ENCODE results near the gene MAP2. TPM values are rescaled to one million over a fixed set of nuclear protein-coding genes. Genes with fewer than 3 reads are reported as not detected.

The MAP2 gene
- polyA plus RNA-seq, 1 donor from 2014 or later: 3.4 TPM

DNA sequence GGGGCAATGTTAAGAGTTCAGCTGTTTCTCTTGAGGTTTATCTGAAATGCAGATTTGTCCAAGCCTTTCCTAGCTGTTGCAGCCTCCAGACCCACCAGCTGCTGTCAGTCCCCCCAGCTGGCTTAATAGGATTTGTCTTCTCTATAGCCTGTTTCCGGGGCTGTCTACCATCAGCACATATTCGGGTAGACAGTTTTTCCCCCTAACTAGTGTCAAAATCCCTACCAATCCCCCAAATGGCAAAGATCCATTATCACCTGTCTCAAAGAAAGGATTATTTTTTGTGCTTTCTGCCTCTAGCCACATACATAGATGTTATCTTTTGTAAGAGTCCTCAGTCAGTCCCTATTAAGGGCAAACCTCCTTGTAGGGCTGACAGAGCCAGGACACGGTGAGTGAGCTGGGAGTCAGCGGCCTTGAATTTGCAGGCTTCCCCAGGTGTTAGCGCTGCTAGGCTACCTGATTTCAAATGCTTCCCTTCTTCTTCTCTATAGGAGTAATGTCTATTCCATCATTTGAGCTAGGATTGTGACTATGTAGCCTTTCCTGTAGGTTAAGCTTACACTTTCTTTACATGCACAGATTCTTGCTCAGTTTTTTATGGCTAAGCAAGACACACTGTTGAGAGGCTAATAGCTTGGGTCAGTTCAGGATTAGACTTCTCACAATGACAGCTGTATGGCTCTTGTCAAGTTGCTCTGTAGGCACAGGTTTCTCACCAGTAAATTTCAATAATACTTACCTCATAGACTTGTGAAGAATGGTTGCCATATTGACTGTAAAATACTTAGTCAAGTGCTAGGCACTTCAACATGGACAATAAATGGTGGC is 176.7 kb downstream of the MAP2 start:
- H3K36me3 Mint-ChIP-seq: peaks cover 1% of the 10 kb centered on the region

GRCh38 chr2:209601497-209601896 is 177.7 kb downstream of the MAP2 start:
- no peak overlapping the region for H3K4me3 Mint-ChIP-seq
- H3K9me3 Mint-ChIP-seq: peaks cover 0 to 1% (median 0%) of the 10 kb centered on the region in 3 donors
- H3K36me3 Mint-ChIP-seq: no peaks in the 10 kb centered on the region
- H3K4me1 Mint-ChIP-seq: no peaks in the 10 kb centered on the region
- no peak overlapping the region for H3K27ac Mint-ChIP-seq
- H3K27me3 Mint-ChIP-seq: no peaks in the 10 kb centered on the region

More for the DNA sequence above, 176.7 kb downstream of the MAP2 start:
- H3K4me3 Mint-ChIP-seq: no peak overlapping the region
- no peaks in the 10 kb centered on the region for H3K4me1 Mint-ChIP-seq
- H3K27me3 Mint-ChIP-seq: no peaks in the 10 kb centered on the region
- H3K9me3 Mint-ChIP-seq: peaks cover 0 to 1% (median 0%) of the 10 kb centered on the region in 3 donors
- H3K27ac Mint-ChIP-seq: peak overlapping the region in 1 of 3 donors; percentile 44

- Mint-ChIP-seq H3K4me1 (no peaks in the 10 kb centered on the region), H3K36me3 (no peaks in the 10 kb centered on the region), H3K9me3 (peaks cover 0 to 1% (median 0%) of the 10 kb centered on the region in 3 donors), H3K27me3 (no peaks in the 10 kb centered on the region), H3K27ac (no peak overlapping the region), H3K4me3 (no peak overlapping the region)
Measured at GRCh38 chr2:209602259-209602658, 178.4 kb downstream of the MAP2 start.

GRCh38 chr2:209609531-209609930 is 185.7 kb downstream of the MAP2 start:
- H3K4me3 Mint-ChIP-seq: no peak overlapping the region
- H3K27ac Mint-ChIP-seq: no peak overlapping the region
- H3K27me3 Mint-ChIP-seq: no peaks in the 10 kb centered on the region
- H3K36me3 Mint-ChIP-seq: peaks cover 2% of the 10 kb centered on the region
- peaks cover 0 to 1% (median 0%) of the 10 kb centered on the region in 3 donors for H3K9me3 Mint-ChIP-seq
- H3K4me1 Mint-ChIP-seq: no peaks in the 10 kb centered on the region

DNA sequence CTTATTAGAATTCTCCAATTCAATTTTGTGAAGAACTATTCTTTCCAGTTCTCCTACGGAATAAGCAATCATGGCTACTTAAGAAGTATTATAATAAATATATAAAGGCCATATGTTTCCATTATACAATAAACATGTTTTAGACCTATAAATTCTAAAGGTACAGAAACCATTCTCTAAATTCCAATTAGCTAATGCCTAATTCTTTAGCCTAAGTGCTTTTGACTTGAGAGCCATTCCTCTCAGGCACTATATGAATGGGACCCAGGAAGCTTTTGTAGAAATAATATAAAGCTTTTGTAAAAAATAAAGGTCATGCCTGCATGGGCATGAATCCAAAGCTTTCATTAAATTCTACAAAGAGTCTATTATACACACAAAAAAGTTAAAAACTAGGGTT is 186.8 kb downstream of the MAP2 start:
- Mint-ChIP-seq H3K4me3 (no peak overlapping the region), H3K9me3 (peaks cover under 1 to 2% (median under 1%) of the 10 kb centered on the region in 3 donors), H3K36me3 (peaks cover 2% of the 10 kb centered on the region), H3K27ac (no peak overlapping the region), H3K27me3 (no peaks in the 10 kb centered on the region), H3K4me1 (no peaks in the 10 kb centered on the region)

DNA sequence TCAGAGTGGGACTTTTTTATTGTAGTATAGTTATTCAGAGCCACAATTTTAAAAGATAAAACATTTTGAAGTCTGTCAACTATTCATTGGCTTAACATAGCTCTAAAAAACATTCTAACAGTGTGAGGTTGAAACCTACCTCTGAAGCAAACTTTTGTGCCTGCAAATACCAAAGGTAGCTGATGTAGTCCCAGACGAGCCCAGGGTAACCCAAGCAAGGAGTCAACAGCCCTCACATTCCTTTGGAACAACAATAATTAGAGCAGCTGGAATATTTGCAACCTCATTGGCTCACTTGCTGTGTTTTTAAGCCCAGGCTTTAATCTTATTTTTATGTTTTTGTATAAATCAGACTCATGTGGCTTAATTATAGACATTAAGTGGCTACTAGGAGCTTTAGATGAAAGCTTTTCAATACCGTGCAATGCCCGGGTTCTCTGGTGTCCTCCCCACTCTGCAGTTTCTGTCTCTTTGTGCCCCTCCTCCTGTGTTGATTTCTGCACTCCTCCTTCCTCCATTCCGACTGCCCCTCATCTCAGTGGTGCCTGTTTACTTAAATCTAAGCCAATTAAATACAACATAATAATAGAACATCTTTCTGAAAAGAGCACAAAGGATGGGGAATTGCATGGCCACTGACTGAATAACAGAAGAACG is 189.9 kb downstream of the MAP2 start:
- no peak overlapping the region for H3K27ac Mint-ChIP-seq
- no peaks in the 10 kb centered on the region for H3K27me3 Mint-ChIP-seq
- H3K4me3 Mint-ChIP-seq: no peak overlapping the region
- no peaks in the 10 kb centered on the region for H3K4me1 Mint-ChIP-seq
- peaks cover 5% of the 10 kb centered on the region for H3K36me3 Mint-ChIP-seq
- peaks cover 4 to 7% (median 4%) of the 10 kb centered on the region in 3 donors for H3K9me3 Mint-ChIP-seq

- Mint-ChIP-seq H3K4me1 (peaks cover 3 to 4% (median 4%) of the 10 kb centered on the region in 3 donors), H3K27ac (peak overlapping the region in 1 of 3 donors; percentile 25), H3K36me3 (peaks cover 5% of the 10 kb centered on the region), H3K4me3 (no peak overlapping the region), H3K27me3 (no peaks in the 10 kb centered on the region), H3K9me3 (peaks cover 4 to 7% (median 4%) of the 10 kb centered on the region in 3 donors)
Measured at GRCh38 chr2:209614690-209615369, 191.0 kb downstream of the MAP2 start.

- no peak overlapping the region for H3K4me3 Mint-ChIP-seq
- peaks cover 3% of the 10 kb centered on the region for H3K36me3 Mint-ChIP-seq
- no peaks in the 10 kb centered on the region for H3K27me3 Mint-ChIP-seq
- H3K9me3 Mint-ChIP-seq: peaks cover 1 to 7% (median 4%) of the 10 kb centered on the region in 3 donors
- H3K4me1 Mint-ChIP-seq: peaks cover 6 to 7% (median 6%) of the 10 kb centered on the region in 3 donors
- peak overlapping the region in 1 of 3 donors; percentile 24 for H3K27ac Mint-ChIP-seq
Measured at GRCh38 chr2:209619782-209620181, 195.9 kb downstream of the MAP2 start.

DNA sequence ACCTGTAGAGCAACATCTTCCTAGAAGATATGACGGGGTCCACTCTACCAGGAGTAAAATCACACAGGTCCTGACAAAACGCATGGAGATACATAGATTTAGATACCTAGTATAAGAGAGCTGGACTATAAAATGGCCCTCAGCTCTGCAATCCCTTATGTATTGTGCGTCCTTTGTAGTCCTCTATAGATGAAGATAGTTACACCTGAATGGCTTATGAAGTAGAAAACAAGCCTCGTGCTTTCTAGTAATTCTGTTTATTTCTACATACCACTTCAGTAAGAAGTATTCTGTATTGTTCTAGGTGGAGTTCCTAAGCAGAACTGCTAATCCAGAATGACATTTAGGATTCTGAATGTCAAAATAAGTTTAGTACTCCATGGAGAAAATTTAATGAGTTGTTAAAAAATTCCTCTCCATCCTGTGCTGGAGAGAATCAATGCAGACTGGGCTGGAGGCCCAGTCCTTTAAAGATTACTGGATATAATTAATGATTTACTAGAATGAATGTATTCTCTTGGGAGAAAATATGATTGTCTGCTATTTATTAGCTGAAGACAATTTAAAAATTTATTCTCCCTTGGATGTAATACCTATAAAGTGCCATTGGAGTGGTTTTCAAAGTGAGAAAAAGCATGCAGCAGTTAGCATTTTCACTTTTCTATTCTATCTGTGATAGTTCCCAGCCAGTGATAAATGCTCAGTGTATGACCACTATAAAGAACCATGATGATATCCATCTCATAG is 200.5 kb downstream of the MAP2 start:
- peaks cover 6 to 7% (median 6%) of the 10 kb centered on the region in 3 donors for H3K4me1 Mint-ChIP-seq

GRCh38 chr2:209629597-209629996 is 205.8 kb downstream of the MAP2 start:
- H3K4me3 Mint-ChIP-seq: no peak overlapping the region
- no peaks in the 10 kb centered on the region for H3K4me1 Mint-ChIP-seq
- H3K27ac Mint-ChIP-seq: no peak overlapping the region
- H3K9me3 Mint-ChIP-seq: no peaks in the 10 kb centered on the region
- H3K27me3 Mint-ChIP-seq: no peaks in the 10 kb centered on the region
- H3K36me3 Mint-ChIP-seq: peaks cover 5% of the 10 kb centered on the region

More for the DNA sequence above, 200.5 kb downstream of the MAP2 start:
- Mint-ChIP-seq H3K4me3 (no peak overlapping the region), H3K9me3 (no peaks in the 10 kb centered on the region), H3K27me3 (no peaks in the 10 kb centered on the region), H3K36me3 (peaks cover 5% of the 10 kb centered on the region), H3K27ac (no peak overlapping the region)

- no peaks in the 10 kb centered on the region for H3K9me3 Mint-ChIP-seq
- H3K4me3 Mint-ChIP-seq: no peak overlapping the region
- H3K27ac Mint-ChIP-seq: peak overlapping the region in 1 of 3 donors; percentile 32
- H3K4me1 Mint-ChIP-seq: no peaks in the 10 kb centered on the region
- H3K36me3 Mint-ChIP-seq: no peaks in the 10 kb centered on the region
- no peaks in the 10 kb centered on the region for H3K27me3 Mint-ChIP-seq
Measured at GRCh38 chr2:209633911-209634310, 210.1 kb downstream of the MAP2 start.

DNA sequence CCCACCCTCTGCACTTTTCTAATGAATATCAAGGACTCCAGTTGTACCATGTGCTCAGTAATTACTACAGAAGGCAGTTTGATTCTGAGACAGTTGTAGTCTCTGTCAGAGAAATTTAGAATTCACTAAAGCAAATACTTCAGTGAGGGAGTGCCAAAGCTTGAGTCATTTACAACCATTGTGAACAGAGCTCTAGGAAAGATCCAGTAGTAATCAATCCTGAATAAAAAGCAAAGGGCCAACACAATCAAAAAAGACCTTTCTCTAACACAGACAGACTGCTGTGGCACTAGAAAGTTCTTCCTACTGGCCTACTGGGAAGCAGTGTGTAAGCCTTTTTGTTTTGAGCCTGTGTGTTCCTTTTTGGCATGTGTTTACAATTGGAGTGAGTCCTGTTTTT is 212.2 kb downstream of the MAP2 start:
- no peak overlapping the region for H3K27ac Mint-ChIP-seq
- H3K4me1 Mint-ChIP-seq: no peaks in the 10 kb centered on the region
- H3K4me3 Mint-ChIP-seq: no peak overlapping the region

GRCh38 chr2:209637293-209637692 is 213.4 kb downstream of the MAP2 start:
- Mint-ChIP-seq H3K4me1 (no peaks in the 10 kb centered on the region), H3K9me3 (peaks cover 0 to 2% (median 0%) of the 10 kb centered on the region in 3 donors), H3K4me3 (no peak overlapping the region), H3K27ac (no peak overlapping the region), H3K27me3 (peaks cover 1% of the 10 kb centered on the region), H3K36me3 (peaks cover 1% of the 10 kb centered on the region)

More for the DNA sequence above, 212.2 kb downstream of the MAP2 start:
- peaks cover 0 to 2% (median 0%) of the 10 kb centered on the region in 3 donors for H3K9me3 Mint-ChIP-seq
- peaks cover 1% of the 10 kb centered on the region for H3K27me3 Mint-ChIP-seq
- peaks cover 1% of the 10 kb centered on the region for H3K36me3 Mint-ChIP-seq

GRCh38 chr2:209638346-209638745 is 214.5 kb downstream of the MAP2 start:
- Mint-ChIP-seq H3K4me1 (no peaks in the 10 kb centered on the region), H3K9me3 (peaks cover 0 to 2% (median 0%) of the 10 kb centered on the region in 3 donors), H3K27me3 (peaks cover 1% of the 10 kb centered on the region), H3K36me3 (peaks cover 1% of the 10 kb centered on the region), H3K27ac (no peak overlapping the region), H3K4me3 (no peak overlapping the region)

Measured in IgD-negative memory B cell (primary cell).